Measurements from ENCODE around the gene UCP2.

Gene UCP2

DNA sequence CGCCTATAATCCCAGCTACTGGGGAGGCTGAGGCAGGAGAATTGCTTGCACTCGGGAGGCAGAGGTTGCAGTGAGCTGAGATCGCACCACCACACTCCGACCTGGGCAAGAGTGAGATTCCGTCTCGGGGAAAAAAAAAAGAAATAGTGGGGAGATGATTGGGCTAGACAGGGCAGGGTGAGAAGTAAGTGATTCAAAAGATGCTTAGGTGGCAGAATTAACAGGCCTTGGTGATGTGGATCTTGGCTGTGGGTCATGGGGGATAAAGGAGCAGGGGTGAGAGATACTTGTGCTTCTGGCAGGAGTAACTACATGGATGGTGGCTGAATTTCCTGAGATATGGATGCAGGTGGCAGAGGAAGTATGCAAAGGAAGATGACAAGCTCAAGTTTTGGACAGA, 39.4 kb upstream of the UCP2 start:
- no peak overlapping the region for H3K4me3 ChIP-seq (ENCODE audit: low read depth, low read length)
- no peak for DNase-seq (ENCODE audit: low read depth)
- TF ChIP-seq, protein P1, sequence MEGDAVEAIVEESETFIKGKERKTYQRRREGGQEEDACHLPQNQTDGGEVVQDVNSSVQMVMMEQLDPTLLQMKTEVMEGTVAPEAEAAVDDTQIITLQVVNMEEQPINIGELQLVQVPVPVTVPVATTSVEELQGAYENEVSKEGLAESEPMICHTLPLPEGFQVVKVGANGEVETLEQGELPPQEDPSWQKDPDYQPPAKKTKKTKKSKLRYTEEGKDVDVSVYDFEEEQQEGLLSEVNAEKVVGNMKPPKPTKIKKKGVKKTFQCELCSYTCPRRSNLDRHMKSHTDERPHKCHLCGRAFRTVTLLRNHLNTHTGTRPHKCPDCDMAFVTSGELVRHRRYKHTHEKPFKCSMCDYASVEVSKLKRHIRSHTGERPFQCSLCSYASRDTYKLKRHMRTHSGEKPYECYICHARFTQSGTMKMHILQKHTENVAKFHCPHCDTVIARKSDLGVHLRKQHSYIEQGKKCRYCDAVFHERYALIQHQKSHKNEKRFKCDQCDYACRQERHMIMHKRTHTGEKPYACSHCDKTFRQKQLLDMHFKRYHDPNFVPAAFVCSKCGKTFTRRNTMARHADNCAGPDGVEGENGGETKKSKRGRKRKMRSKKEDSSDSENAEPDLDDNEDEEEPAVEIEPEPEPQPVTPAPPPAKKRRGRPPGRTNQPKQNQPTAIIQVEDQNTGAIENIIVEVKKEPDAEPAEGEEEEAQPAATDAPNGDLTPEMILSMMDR (conservative IDR thresholded peaks at IDR 0.05; ENCODE audit: low read depth, low read length): no peak

DNA sequence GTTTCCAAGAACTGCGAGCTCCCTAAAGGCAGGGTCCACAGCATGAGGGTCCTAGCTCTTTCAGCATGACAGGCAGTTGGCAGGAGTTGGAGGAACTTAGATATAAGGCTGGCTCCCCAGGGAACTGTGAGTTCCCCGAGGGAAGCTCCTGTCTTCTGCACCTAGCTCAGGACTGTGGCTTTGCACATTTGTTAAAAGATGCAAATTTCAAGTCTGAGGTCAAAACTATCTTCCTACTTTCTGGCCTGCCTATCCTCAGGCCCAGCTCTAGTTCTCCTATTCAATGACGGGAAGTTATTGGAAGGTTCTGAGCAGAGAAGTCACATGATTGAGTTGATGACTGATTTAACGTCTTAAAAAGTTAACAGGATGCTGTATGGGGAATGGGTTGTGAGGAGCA, 37.9 kb upstream of the UCP2 start:
- TF ChIP-seq, protein P1 (conservative IDR thresholded peaks at IDR 0.05; ENCODE audit: low read depth, low read length): no peak
- no peak for DNase-seq (ENCODE audit: low read depth)
- H3K4me3 ChIP-seq (ENCODE audit: low read depth, low read length): no peak overlapping the region

DNA sequence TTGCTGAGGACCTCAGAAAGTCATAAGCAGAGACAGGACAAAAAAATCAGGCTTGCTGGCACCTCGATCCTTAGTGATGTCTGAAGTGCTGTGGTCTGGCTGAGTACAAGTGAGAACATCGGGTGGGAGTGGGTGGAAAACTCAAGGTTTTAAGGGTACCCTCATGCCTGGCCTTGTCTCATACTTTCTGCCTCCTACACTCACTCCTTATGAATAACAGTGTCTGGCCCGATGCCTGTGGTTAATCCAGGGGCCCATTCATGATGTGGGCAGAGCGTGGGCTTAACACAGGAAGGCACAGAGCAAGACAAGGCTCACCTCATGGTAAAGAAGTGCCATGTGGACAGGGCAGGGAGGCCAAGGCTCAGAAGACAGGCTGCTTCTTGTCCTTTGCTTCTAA, 37.2 kb upstream of the UCP2 start:
- no peak overlapping the region for H3K4me3 ChIP-seq (ENCODE audit: low read depth, low read length)
- DNase-seq (ENCODE audit: low read depth): no peak
- TF ChIP-seq, protein P1 (conservative IDR thresholded peaks at IDR 0.05; ENCODE audit: low read depth, low read length): no peak

DNA sequence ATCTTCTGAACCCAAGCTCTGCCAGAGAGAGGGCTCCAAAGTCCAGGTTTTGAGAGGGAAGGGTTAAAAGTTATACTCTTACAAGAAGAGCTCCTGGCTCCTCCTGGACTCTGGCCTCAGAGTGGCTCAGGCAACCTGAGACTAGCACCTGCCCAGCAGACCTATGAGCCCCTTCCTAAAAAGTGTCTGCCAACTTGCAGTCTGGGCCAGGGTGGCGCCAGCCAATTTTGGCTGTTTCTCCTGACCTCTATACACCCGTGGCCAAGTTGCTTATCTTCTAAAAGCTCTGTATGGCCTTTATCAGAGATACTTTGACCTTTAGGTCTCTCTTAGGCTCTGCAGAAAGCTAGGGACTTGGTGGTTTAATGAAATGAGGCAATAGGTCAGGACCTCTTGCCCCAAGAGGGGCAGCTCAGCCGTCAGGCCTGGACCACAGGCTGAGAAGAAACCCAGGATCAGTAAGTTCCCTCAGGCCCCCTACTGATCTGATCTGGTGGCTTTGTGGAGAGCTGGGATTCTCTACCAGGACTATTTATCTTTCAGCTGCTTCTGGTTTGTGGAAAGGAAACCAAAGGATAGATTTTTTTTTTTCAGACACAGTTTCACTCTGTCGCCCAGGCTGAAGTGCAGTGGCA, 36.6 kb upstream of the UCP2 start:
- H3K4me3 ChIP-seq (ENCODE audit: low read depth, low read length): no peak overlapping the region
- DNase-seq (ENCODE audit: low read depth): peak; percentile 45
- TF ChIP-seq, protein P1 (conservative IDR thresholded peaks at IDR 0.05; ENCODE audit: low read depth, low read length): no peak

DNA sequence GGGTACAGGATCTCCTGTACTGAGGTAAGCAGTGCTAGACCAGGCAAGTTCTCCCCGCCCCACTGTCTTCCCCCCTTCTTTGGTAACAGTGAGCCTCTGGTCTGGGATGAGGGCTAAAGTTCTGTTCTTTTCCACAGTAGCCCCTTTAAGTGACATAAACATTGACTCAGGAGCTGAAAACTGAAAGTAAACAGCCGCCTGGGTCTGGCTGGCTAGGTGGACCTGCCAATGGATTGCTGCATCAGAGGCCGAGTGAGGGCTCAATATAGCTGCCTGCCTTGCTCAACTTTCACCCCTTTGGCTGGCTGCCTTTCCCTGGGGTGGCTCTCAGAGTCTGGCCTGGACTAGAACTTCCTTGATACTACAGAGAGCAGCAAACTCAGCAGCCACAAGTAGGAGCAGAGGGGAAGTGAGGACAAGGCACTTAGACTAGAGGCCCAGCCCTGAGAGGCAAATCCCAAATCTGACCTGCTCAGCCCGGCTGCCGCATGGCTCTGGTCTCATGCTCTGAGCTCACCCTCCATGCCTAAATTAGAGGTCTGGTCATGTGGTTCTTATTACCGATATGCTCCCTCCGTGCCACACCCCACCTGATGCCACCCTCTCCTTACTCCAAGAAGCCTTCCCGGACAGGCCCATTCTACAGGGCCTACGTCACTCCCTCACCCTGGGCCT, 35.8 kb upstream of the UCP2 start:
- TF ChIP-seq, protein P1 (conservative IDR thresholded peaks at IDR 0.05; ENCODE audit: low read depth, low read length): no peak
- H3K4me3 ChIP-seq (ENCODE audit: low read depth, low read length): no peak overlapping the region
- DNase-seq (ENCODE audit: low read depth): peak; percentile 96

DNA sequence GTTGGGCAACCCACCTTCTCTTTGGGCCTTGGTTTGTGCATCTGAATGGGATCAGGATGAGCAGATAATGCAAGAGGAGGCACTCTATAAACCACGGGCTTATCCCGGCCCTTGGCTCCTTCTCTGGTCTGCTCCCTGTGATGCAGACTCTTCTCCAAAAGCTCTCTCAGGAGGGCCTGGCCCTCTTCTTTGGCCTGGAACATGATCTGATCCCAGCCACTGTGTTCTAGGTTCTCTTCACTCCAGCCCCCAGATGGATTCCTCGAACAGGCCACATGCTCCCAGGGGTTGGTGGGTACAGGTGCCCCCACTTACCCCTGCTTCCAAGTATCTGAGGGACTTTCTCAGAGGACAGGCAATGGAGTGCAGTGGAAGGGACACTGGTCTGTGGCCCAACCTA, 35.0 kb upstream of the UCP2 start:
- no peak overlapping the region for H3K4me3 ChIP-seq (ENCODE audit: low read depth, low read length)
- TF ChIP-seq, protein P1 (conservative IDR thresholded peaks at IDR 0.05; ENCODE audit: low read depth, low read length): no peak
- no peak for DNase-seq (ENCODE audit: low read depth)

Measured in choroid plexus epithelial cell (primary cell).